Liver (tissue), 2 donors: ENCODE results near the gene CKS2.

Source experiments
- TF ChIP-seq, protein P1 (sequence below): IDR thresholded peaks from 2 replicates; pipeline ENCODE4 v1.6.1; 2016; ENCODE audit warnings: antibody characterized with exemption
- TF ChIP-seq, protein P2 (sequence below): fragments of 150-350 bp; IDR thresholded peaks from 2 replicates; pipeline ENCODE4 v1.5.1; 2017; ENCODE audit warnings: improper control_type of control experiment, low read depth, low read length; ENCODE audit not compliant: missing input control
- donor health status: healthy.

DNA sequence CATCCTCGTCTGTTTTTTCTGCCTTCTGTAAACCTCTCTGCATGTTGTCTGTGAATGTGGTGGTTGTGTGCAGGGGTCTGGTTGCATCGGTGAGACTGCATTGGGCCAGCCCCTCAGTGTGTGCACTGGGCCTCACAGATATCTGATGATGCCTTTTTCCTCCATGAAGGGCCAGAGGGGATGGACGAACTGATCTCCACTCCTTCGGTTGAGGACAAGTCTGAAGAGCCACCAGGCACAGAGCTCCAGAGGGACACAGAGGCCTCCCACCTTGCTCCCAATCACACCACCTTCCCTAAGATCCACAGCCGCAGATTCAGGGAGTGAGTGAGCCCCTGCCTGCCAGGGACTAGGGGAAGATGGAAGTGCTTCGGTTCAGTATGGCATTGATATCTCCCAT, 38.6 kb downstream of the CKS2 start:
- TF ChIP-seq, protein P1, sequence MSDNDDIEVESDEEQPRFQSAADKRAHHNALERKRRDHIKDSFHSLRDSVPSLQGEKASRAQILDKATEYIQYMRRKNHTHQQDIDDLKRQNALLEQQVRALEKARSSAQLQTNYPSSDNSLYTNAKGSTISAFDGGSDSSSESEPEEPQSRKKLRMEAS, result no peak
- TF ChIP-seq, protein P2, sequence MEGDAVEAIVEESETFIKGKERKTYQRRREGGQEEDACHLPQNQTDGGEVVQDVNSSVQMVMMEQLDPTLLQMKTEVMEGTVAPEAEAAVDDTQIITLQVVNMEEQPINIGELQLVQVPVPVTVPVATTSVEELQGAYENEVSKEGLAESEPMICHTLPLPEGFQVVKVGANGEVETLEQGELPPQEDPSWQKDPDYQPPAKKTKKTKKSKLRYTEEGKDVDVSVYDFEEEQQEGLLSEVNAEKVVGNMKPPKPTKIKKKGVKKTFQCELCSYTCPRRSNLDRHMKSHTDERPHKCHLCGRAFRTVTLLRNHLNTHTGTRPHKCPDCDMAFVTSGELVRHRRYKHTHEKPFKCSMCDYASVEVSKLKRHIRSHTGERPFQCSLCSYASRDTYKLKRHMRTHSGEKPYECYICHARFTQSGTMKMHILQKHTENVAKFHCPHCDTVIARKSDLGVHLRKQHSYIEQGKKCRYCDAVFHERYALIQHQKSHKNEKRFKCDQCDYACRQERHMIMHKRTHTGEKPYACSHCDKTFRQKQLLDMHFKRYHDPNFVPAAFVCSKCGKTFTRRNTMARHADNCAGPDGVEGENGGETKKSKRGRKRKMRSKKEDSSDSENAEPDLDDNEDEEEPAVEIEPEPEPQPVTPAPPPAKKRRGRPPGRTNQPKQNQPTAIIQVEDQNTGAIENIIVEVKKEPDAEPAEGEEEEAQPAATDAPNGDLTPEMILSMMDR, result no peak
